NCI-H69 (cell line): ENCODE measurements around the gene IRX6.

Experiments
- DNase-seq: peaks from one replicate; lab custom pipeline; 2025; lab: John Stamatoyannopoulos, UW

IRX6 gene

DNA sequence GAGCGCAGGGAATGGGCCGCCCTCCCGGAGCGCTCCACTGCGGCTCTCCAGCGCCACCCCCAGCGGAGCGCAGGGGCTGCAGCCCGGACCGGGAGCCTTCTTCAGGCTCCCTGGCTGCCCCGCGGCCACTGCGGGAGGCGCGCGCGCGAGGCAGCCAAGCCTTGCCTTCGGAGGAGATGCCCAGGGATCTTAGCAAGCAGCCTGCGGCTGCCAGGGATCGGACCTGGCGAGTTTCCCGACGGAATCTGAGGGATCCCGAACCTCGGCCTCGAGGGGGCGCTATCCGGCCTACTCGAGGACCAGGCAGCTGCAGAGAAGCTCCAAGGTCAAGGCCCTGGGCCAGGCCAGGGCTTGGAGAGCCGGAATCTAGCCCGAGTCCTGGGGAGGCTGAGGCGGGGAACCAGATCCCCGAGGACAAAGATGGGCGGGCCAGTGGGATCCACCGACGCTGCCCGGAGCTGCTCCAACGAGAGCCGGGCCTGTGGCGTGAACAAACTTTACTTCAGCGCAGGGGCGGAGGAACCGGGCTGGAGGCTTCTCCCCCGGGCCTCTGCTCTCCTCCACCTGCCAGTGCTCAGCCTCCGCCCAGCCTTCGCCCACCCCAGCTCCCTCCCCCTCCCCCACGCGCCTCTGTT, at the start of gene IRX6:
TSS of gene IRX6 (plus strand) at position 567 of the 635 bp plus-strand sequence. CDS start 889 bp downstream, outside the sequence.
- peak; percentile 8 for DNase-seq

DNA sequence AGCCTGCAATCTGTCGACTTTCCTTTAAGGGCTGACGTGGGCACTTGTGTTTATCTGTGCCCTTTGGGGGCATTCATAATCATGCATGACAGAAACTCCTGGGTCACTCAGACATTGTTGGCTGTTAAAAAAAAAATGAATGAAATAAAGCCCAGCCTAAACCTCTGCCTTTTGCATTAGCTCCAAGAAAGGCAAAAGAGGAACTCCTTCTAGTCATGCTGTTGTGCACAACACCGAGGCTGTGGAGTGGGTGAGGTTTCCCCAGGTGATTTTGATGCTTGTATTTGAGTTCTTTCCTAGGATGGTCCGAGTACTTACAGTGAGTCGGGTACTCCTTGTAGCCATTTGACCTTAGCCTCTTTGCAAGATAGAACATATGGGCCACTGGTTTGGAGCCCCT, 49.6 kb upstream of the IRX6 start:
- no peak for DNase-seq

DNA sequence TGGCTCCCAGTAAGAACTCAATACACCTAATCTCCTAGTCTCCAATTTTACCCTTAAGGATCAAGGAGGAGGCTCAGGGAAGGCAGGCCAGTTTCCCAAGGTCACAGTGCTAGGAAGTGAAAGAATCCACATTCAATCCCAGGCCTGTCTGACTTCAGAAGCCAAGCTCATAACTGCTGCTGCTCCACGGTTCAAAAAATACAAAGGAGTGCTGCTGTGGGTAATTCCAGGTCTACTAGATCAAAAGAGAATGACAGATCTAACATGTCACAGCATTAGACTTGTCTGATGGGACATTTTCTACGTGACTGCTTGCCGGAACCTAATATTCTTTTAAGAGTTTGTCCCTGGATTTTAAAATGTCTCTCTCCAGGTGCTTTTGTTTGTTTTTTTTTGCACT, 48.8 kb upstream of the IRX6 start:
- no peak for DNase-seq

DNA sequence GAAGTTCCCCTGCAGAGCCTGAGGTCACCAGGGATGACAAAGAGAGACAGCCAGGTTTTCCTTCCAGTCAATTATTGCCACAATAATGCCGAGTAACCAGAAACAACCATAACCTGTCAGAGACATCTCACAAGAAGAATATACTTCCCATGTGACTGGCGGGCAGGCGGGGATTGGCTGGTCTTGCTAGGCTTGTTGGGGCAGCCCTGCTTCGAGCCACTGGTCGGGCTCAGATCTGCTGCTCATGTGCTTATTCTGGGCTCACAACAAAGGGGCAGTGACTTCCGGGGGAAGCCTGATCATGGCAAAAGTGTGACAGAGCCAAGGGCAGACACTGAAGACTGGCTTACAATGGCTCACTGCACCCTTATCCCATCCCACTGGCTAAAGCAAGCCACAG, 48.1 kb upstream of the IRX6 start:
- DNase-seq = no peak

DNA sequence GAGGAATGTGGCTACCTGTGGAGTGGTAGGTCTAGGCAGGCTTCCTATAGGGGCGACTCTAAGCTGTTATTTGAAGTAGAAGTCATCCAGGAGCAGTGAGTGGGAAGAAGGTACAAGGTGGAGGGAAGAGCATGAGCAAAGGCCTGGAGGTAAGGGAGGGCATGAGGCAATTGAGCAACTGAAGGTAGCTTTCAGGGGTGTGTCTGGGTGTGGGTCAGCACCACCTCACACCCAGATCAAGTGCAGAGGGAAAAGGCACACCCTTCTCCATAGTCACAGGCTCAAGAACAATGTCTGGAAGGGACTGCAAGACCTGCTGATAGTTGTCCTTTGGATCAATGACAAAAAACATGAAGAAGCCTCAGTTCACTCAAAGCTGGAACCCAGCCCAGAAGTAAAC, 46.5 kb upstream of the IRX6 start:
- no peak for DNase-seq

DNA sequence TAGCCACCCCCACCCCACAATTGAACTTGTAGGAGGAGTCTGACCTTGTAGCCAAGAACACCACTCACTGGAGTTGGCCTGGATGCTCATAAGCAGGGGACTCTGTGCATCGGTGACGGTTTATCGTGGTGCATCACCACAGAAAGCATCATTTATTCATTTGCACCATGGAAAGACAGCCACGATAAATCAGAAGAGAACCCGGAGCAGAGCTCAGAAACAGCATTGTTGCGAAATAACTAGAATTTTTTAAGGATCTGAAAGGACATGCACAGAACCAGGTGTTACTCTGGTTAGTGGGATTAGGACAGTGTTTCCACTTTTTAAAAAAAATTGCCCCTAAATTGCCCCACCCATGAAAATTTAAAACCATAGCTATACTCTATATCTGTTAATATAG, 44.4 kb upstream of the IRX6 start:
- no peak for DNase-seq

DNA sequence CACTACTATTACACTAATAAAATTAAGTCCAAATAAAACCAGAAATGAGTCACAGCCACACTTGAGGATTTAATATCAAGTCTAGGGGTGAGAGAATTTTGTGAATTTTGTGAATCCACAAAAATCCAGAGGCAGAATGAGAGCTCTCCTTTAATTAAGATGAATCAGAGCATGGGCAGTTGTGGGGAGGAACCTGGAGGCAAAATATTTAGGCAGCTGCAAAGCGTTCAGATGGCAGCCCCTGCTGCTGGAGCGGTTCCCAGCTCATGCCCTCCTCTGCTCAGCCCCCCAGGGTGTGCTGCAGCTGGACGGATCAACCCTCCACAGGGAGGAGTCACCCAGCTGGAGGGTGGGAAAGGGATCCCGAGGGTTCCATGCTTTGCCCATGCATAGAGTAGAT, 43.4 kb upstream of the IRX6 start:
- peak; percentile 3 for DNase-seq

DNA sequence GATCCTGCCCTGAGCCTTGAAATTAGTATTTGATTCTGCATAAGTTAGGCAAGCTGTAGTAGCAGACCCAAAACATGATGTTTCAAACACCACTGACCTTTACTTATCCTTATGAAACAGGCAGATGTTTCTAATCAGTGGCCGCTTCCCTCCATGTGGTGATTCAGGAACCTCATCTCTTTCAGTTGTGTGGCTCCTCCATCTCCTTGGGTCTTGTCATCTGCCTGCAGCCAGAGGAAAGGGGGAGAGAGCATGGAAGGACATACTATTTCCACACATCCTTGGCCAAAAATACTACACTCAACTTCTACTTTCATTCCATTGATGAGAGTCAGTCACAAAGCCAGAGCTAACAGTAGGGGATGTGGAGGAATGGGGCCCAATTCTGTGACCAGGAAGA, 41.6 kb upstream of the IRX6 start:
- DNase-seq = no peak

DNA sequence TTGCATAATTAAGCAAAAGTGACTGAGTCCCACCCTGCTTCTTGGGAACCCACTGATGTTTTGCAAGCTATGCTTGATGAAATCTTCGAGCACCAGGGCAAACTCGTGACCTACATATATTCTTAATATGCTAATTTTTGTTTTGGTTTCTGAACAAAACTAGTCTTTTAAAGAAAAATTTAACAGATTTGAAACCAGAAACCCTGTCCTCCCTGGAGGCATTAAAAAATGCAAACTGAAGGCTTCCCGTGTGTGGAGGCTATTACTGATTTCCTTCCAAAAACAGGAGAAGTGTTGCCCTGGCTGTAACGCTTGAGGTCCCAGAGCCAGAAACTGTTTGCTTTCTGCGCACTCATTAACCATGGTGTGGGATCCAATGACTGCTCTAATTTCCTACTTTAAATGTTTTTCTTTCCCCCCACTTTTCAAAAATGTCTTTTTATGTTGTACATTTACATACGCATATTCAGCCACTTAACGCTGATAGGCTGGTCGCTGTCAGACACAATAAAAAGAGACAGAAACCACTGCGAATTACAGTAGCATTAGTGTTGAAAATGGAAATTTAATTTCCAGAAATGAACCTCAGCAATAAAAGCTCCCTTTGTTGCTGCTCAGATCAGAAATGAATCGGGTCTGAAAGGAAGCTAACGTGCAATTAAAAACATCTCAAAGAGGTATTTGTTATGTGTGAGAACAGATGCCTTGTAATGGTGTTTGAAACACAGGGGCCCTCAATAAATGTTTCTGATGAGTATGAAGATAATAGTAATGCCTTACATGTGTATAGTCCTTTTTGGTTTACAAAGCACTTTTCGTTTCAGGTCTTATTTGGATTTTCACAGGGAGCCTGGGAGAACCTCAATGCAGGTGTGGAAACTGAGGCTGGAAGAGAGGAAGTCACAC, 39.9 kb upstream of the IRX6 start:
- no peak for DNase-seq

DNA sequence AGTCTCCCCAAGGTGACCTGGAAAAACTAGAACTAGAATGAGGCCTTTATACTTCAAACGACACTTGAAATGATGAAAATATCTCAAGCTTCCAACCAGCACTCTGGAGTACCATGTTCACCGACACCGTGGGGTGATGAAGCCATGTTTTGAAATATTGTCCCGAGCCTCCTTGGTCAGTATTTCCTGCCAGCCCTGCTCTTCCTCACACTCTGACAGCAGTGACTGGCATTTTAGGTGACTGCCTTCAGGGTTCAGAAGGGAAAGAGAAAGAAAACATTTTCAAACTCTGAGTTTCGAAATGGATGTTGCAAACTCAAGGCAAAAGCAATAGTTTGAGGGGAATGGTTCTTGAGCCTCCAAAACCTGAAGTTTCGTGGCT, 39.3 kb upstream of the IRX6 start:
- DNase-seq = no peak

DNA sequence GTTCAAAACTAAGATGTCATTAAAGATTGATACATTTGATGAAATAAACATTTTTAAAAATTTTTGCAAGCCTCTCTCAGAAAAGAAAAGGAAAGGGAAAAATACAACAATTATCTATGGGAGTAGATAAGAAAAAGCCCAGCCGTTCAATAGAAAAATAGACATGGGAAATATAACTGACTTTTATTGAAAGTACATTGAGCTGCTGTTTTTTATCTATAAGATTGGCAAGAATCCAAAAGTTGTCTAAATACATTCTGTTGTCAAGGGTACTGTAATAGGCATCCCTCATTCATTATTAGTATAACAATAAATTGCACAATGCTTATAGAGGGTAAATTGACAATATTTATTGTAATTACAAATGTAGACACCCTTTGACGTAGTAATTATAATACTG, 38.4 kb upstream of the IRX6 start:
- no peak for DNase-seq

DNA sequence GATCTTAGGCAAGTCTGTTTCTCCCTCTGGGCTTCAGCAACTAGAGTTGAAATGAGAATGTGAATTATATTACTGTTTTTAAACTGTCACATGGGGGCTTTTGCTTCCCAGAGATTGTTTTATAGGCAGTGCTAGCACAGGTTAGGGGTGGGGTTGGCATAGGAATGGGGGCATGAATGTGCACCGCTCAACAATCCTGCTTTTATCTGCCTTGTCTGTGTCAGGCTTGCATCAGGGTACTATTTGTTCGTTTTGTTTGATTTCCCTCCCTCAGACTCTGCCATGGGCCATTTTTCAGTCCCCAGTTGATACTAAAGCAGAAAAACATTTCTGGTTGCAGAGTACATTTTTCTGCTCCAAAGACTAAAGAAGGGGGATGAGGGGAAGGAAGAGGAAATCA, 34.6 kb upstream of the IRX6 start:
- DNase-seq = no peak

DNA sequence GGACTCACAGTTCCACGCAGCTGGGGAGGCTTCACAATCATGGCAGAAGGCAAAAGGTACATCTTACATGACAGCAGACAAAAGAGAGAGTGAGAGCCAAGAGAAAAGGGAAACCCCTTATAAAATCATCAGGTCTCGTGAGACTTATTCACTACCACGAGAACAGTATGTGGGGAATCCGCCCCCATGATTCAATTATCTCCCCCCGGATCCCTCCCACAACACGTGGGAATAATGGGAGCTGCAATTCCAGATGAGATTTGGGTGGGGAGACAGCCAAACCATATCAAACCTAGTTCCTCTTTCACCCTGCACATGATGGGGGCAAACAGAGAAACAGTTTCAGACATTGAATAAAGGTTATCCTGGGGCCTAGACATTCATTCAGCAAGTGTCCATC, 32.2 kb upstream of the IRX6 start:
- DNase-seq = no peak

DNA sequence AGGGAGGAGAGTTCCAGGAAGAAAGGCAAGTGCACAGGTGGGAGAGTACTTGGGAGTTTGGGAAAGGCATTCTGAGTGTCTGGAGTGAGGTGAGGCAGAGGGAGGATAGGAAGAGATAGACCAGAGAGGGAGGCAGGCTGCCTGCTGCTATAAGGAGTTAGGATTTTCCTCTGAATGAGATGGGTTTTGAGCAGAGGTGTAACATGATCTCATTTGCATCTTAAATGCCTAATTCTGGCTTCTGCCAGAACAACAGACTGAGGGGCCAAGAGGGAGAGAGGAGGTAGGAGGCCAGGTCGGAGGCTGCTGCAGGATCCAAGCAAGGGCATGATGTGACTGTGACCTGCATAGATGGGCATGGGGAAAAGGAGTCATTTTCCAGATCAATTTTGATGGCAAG, 31.5 kb upstream of the IRX6 start:
- DNase-seq = no peak

DNA sequence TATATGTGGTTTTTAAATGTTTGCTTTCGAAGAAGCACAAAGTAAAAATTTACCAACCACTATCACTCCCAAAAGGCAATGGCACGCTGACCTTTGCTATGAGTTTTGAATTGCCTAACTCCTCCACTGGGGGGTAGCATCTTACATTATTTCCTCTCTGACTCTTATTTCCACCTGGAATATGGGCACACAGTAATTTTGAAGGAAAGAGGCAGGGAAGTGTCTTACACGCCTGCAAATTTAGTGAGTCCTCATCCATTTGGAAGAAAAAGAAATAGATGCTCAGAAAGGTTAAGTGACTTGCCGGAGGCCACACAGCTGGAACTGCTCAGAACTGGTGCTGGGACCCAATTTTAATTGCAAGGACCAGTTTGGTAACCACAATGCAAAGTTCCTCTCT, 29.9 kb upstream of the IRX6 start:
- DNase-seq = no peak

DNA sequence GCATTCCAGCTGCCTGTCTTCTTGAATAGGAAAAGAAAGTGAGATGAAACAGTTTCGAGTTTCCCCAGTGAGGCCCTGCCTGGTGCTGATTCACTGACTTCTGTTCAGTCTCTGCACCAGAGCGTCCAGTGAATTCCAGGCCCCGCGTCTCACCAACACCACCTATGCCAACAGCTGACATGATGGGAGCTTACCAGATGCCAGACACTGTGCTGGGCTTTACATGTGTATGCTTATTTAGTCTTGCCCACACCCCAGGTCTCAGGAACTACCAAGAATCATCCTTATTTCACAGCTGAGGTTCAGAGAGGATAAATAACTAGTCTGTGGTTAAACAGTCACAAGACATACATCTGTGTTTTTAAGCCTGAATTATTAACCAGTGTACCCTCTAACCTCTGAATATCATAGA, 29.1 kb upstream of the IRX6 start:
- no peak for DNase-seq

DNA sequence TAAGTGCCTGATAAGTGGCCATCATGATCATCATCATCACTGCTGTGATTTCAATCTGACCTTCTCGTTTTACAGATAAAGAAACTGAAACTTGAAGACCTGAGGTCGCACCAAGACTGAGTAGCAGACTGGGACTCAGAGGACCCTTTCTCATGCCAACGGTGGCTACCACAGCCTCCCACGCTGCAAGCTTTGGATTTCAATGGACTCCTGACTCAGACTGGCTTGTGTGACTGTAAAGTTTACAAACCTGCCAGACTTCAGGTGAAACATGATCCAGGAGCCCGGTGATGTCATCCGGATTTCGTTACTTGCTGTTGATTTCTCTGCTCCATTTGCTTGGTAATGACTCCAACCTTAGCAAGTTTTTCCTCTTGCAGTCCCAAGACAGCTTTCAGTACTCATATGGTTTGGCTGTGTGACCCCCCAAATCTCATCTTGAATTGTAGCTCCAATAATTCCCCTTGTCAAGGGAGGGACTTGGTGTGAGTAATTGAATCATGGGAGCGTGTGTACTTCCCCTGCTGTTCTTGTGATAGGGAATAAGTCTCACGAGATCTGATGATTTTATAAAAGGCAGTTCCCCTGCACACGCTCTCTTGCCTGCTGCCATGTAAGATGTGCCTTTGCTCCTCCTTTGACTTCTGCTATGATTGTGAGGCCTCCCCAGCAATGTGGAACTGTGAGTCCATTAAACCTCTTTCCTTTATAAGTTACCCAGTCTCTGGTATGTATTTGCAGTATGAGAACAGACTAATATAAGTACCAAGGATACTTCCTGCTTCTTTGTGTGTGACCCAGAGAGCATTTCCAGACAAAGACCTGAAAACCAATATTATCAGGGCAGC, 26.7 kb upstream of the IRX6 start:
- no peak for DNase-seq

DNA sequence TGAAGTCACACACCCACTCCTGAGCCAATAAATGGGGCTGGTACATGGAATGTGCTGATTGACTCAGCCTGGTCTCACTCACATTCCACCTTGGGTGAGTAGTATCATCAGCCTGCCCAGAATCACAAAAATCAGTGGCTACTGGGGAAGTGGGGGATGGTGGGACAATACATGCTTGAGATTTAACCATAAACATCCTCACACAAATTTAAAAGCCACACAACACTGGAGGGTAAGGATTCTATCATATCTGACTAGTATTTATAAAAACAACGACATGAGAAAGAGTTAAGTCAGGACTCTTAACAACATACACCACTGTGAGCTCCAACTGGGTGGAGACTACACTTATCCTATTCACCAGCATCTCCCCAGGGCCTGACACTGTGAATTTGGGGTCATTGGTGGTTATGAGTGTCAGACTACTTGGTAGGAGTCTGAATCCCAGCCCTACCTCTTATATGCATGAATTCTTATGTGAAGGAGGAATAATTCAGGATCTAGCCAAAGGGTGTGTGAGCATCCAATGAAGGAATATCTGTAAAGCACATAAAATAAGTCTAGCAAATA, 26.0 kb upstream of the IRX6 start:
- no peak for DNase-seq

DNA sequence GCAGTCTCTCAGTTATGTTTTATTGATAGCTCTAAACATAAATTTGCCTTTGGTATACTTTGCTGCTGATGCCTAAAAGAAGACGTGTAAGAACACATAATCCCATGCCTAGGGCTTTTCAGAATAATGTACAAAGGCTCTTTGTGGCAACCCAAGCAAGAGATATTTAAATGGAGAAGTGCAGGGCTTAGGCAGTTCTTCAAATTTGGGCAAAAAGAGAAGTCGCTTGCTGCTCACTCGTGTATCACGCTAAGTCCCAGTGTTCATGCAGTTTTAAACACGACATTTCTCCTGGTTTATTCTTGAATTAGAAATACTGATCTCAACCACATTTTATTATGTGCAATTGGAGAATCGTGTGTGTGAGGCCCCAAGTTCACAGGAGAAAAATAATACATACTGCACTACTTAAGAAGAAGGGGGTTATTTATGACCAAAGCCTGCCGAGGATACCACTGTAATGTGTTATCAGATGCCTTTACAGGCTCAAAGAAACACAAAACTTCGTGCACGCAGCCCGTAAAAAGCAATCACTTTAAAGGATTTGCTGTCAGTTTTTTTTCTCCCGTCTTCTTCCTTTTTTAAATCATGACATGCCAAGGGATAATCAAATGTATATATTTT, 22.5 kb upstream of the IRX6 start:
- no peak for DNase-seq

DNA sequence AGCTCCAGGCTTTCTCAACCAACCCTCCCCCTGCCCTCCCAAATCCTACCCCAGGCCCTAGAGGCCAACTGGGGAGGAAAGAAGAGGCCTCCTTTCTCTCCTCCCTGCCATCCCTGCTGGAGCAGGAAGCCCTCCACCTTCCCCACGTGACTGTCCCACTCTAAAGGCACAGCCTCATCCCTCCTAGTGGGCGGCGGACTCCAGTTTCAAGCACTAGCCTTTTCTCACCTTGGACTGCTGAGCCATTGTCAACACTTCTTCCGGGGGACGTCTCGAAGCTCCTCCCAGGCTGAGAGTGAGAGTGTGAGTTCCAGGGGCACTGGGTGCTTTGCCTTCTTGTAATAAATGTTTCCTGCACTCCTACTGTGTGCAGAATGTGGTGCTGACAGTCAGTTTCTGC, 21.4 kb upstream of the IRX6 start:
- no peak for DNase-seq

DNA sequence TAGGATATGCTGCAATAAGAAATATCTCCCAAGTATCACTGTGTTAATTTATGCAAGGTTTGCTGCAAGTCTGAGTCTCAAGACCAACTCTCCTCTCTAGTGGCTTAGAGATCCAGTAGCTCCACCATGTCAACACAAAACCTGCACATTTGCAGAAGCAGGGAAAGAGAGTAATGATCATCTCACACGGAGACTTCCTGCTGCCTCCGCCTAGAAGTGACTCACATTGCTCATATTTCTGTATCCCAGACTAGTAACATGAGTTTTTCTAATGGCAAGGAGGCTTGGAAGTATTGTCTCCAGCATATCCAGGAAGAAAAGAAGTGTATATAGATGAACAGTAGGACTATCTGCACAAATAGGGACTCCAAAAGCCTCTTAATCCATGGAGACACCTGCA, 15.0 kb upstream of the IRX6 start:
- no peak for DNase-seq

DNA sequence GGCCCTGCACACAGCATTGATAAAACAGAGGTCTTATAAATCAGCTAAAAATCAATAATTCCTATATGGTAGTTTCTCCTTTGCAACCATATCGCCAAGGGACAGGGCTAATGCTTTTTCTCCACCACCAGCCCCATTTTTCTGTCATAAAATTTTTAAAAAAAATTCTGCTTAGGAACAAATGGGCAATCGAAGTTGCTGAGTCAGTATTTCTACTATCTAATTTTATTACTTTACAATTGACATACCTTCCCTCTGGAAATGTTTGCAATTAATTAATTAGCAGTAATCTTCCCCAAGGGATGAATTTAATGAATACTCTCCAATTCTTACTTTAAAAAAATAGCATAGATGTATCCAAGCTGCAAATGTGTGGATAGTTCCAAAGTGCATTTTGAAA, 1.7 kb upstream of the IRX6 start:
- no peak for DNase-seq
